Naive thymus-derived CD8-positive, alpha-beta T cell (primary cell): ENCODE data around the gene CEP70. TPM values are rescaled to one million over a fixed set of nuclear protein-coding genes. Genes with fewer than 3 reads are reported as not detected.
A peak's percentile ranks its signal among the peaks of the same experiment; 100 is the strongest.

Experiments used
- ATAC-seq, 2 donors: fragments of 150-1000 bp; cut with Tn5 transposase in 1 of 2; sonication (Bioruptor Pico), chemical (Tn5 transposase) in 1 of 2; 1 replicate in 1 of 2; 2 replicates in 1 of 2; pipeline ENCODE4 v1.10.0; 2021; ENCODE audit warnings: mild to moderate bottlenecking in 2 of 2, moderate library complexity in 2 of 2
- POLR2A ChIA-PET: fragments of 350-600 bp; sonication (Branson Sonifier 250); formaldehyde crosslinking; loops from one replicate; lab custom pipeline; 2021; ENCODE audit warnings: antibody characterized with exemption; lab: Charles Lee
- DNase-seq, 10 donors: peaks; one replicate each; pipeline versions ENCODE4 v3.0.0 to v3.0.0-alpha.2; 2020 to 2022
- H3K27ac Mint-ChIP-seq, 10 donors: one replicate each; pipeline ENCODE4 v1.8.0; 2020 to 2022; ENCODE audit warnings: mild to moderate bottlenecking in 10 of 10, mixed read lengths in 10 of 10, moderate library complexity in 4 of 10, inconsistent platforms in 1 of 10
- H3K27me3 Mint-ChIP-seq, 5 donors: one replicate each; pipeline ENCODE4 v1.8.0; 2021 to 2022; ENCODE audit warnings: mixed read lengths in 5 of 5
- H3K36me3 Mint-ChIP-seq, 3 donors: one replicate each; pipeline ENCODE4 v1.8.0; 2020 to 2022; ENCODE audit warnings: mixed read lengths in 3 of 3, mild to moderate bottlenecking in 2 of 3, inconsistent platforms in 1 of 3
- H3K4me1 Mint-ChIP-seq, 4 donors: one replicate each; pipeline ENCODE4 v1.8.0; 2021 to 2022; ENCODE audit warnings: mixed read lengths in 4 of 4
- H3K4me3 Mint-ChIP-seq, 10 donors: one replicate each; pipeline ENCODE4 v1.8.0; 2020 to 2022; ENCODE audit warnings: mild to moderate bottlenecking in 10 of 10, mixed read lengths in 10 of 10, moderate library complexity in 6 of 10, inconsistent platforms in 1 of 10
- H3K9me3 Mint-ChIP-seq, 9 donors: one replicate each; pipeline ENCODE4 v1.8.0; 2020 to 2022; ENCODE audit warnings: mixed read lengths in 9 of 9, mild to moderate bottlenecking in 3 of 9, inconsistent platforms in 1 of 9, moderate library complexity in 1 of 9
- polyA plus RNA-seq, 3 donors: library from polyadenylated mRNA; unstranded; fragments of 300-500 nt; fragmentation: Illumina TruSeq; gene quantifications; one replicate each; pipeline ENCODE4 v1.2.3, GENCODE V29; 2021
- total RNA-seq, 8 experiments: library from RNA in 2 of 8; stranded (reverse) in 2 of 8; gene quantifications; one replicate each; pipeline ENCODE4 v1.2.3 and lab custom pipeline; 2021 to 2026

CEP70 gene
- total and polyA plus RNA-seq, 5 experiments from 2014 or later, result 12.3 to 37.1 (median 16.8) TPM

GRCh38 chr3:138474163-138474562, 119.9 kb downstream of the CEP70 start:
- POLR2A ChIA-PET, result no interaction called here
- ATAC-seq (no peak), DNase-seq (no peak)
- H3K27ac Mint-ChIP-seq, result no peak overlapping the region
- peaks cover 0 to 3% (median 0%) of the 10 kb centered on the region in 3 donors for H3K36me3 Mint-ChIP-seq
- H3K9me3 Mint-ChIP-seq, result peaks cover 0 to 3% (median 0%) of the 10 kb centered on the region in 9 donors
- H3K27me3 Mint-ChIP-seq, result peaks cover 0 to 3% (median 2%) of the 10 kb centered on the region in 5 donors
- H3K4me1 Mint-ChIP-seq, result no peaks in the 10 kb centered on the region
- H3K4me3 Mint-ChIP-seq, result no peak overlapping the region

DNA sequence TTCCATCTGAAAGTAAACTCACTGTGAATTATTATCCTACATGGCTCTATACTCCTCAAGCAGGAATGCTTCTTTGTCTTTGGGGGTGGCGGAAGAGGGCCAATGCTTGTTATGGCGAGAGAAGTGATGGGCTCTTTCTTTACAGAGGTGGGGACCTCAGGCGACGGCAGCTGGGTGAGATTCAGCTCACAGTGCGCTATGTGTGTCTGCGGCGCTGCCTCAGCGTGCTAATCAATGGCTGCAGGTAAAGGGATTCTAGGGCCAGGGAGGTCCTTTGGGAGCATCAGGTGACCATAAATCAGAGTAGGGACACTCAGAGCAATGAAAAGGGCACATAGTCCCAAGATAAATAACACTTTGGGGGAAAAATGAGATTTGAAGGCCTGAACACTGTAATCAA, 120.7 kb downstream of the CEP70 start:
- H3K4me1 Mint-ChIP-seq, result no peaks in the 10 kb centered on the region
- DNase-seq, result no peak
- H3K9me3 Mint-ChIP-seq, result peaks cover 0 to 3% (median 0%) of the 10 kb centered on the region in 9 donors
- H3K27ac Mint-ChIP-seq, result no peak overlapping the region
- H3K4me3 Mint-ChIP-seq, result no peak overlapping the region
- no peak for ATAC-seq
- H3K36me3 Mint-ChIP-seq, result no peaks in the 10 kb centered on the region
- POLR2A ChIA-PET, result no interaction called here
- peaks cover 0 to 3% (median 0%) of the 10 kb centered on the region in 5 donors for H3K27me3 Mint-ChIP-seq

- Mint-ChIP-seq H3K36me3 (no peaks in the 10 kb centered on the region), H3K27me3 (peaks cover 0 to 7% (median 0%) of the 10 kb centered on the region in 5 donors), H3K4me3 (no peak overlapping the region), H3K27ac (no peak overlapping the region), H3K9me3 (peaks cover 0 to 3% (median 0%) of the 10 kb centered on the region in 9 donors), H3K4me1 (no peaks in the 10 kb centered on the region)
- no peak for DNase-seq
- ATAC-seq, result no peak
- POLR2A ChIA-PET, result no interaction called here
Measured at GRCh38 chr3:138472141-138472825, 121.8 kb downstream of the CEP70 start.

GRCh38 chr3:138471481-138471880, 122.6 kb downstream of the CEP70 start:
- Mint-ChIP-seq H3K4me3 (no peak overlapping the region), H3K27ac (no peak overlapping the region), H3K4me1 (no peaks in the 10 kb centered on the region), H3K36me3 (no peaks in the 10 kb centered on the region), H3K27me3 (peaks cover 0 to 7% (median 0%) of the 10 kb centered on the region in 5 donors), H3K9me3 (peaks cover 0 to 3% (median 0%) of the 10 kb centered on the region in 9 donors)
- DNase-seq (no peak), ATAC-seq (no peak)
- POLR2A ChIA-PET, result no interaction called here

DNA sequence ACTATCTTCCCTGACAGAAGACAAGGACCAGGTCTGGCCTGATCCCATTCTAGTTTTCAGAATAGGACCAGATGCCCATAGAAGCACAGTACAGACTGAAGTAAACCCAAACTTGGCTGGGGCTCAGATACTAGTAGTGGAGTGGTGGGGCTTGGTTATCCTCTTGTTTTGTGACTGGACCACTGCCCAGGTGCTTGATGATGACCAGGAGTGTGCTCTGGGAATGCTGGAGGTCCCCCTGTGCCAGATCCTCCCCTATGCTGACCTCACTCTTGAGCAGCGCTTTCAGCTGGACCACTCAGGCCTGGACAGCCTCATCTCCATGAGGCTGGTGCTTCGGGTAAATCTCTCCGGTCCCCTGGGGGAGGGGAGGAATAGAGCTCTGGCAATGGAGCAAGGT, 123.4 kb downstream of the CEP70 start:
- DNase-seq (no peak), ATAC-seq (no peak)
- no peak overlapping the region for H3K4me3 Mint-ChIP-seq
- no peak overlapping the region for H3K27ac Mint-ChIP-seq
- H3K36me3 Mint-ChIP-seq, result no peaks in the 10 kb centered on the region
- H3K4me1 Mint-ChIP-seq, result no peaks in the 10 kb centered on the region
- peaks cover 0 to 7% (median 2%) of the 10 kb centered on the region in 5 donors for H3K27me3 Mint-ChIP-seq
- POLR2A ChIA-PET, result no interaction called here
- H3K9me3 Mint-ChIP-seq, result peaks cover 0 to 3% (median 0%) of the 10 kb centered on the region in 9 donors

GRCh38 chr3:138469874-138470273, 124.2 kb downstream of the CEP70 start:
- POLR2A ChIA-PET, result no interaction called here

DNA sequence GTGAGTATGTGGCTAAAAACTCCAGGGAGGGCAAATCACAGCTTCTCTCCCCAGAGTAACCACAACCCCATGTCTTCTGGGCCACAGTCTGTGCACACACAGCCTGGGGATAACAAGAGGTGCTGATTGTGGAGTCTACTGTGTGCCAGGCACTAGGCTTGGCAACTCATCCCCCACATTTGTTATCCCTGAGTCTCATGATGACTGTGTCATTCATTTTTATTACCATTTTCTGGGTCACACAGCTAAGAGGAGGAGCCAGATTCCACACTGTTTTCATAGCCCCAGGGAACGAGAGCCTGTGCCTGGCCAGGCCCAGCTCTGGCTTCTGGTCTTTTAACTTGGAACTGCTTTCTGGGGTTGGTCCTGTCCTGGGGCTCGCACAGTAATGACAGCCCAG, 125.2 kb downstream of the CEP70 start:
- no peak for ATAC-seq
- no peak overlapping the region for H3K4me3 Mint-ChIP-seq
- no peaks in the 10 kb centered on the region for H3K4me1 Mint-ChIP-seq
- peaks cover 0 to 13% (median 5%) of the 10 kb centered on the region in 5 donors for H3K27me3 Mint-ChIP-seq
- H3K9me3 Mint-ChIP-seq, result peaks cover 0 to 3% (median 0%) of the 10 kb centered on the region in 9 donors
- no peak overlapping the region for H3K27ac Mint-ChIP-seq
- no peak for DNase-seq
- POLR2A ChIA-PET, result no interaction called here
- H3K36me3 Mint-ChIP-seq, result no peaks in the 10 kb centered on the region

More at GRCh38 chr3:138469874-138470273, 124.2 kb downstream of the CEP70 start:
- Mint-ChIP-seq H3K27ac (no peak overlapping the region), H3K4me1 (no peaks in the 10 kb centered on the region), H3K36me3 (no peaks in the 10 kb centered on the region), H3K4me3 (no peak overlapping the region), H3K9me3 (peaks cover 0 to 3% (median 0%) of the 10 kb centered on the region in 9 donors), H3K27me3 (peaks cover 0 to 11% (median 2%) of the 10 kb centered on the region in 5 donors)
- DNase-seq (no peak), ATAC-seq (no peak)

DNA sequence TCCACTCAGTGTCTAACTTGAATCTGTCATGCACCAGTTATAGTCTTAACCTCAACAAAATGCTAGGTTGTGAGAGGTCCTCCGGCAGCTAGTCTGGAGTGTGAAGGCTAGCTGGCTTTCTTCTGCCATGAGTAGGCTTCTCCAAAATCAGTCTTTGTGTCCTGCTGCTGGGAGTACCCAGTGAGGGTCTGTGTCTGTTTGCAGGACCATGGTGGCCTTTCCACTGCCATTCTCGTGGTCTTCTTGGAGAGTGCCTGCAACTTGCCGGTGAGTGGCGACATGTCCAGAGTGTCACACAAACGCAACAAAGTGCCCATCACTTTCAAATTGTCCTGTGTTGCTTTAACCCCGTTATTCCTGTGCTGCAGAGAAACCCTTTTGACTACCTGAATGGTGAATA, 125.6 kb downstream of the CEP70 start:
- DNase-seq (no peak), ATAC-seq (no peak)
- POLR2A ChIA-PET, result no interaction called here
- Mint-ChIP-seq H3K4me3 (no peak overlapping the region), H3K36me3 (no peaks in the 10 kb centered on the region), H3K4me1 (no peaks in the 10 kb centered on the region), H3K9me3 (peaks cover 0 to 3% (median 0%) of the 10 kb centered on the region in 9 donors), H3K27ac (no peak overlapping the region), H3K27me3 (peaks cover 0 to 13% (median 5%) of the 10 kb centered on the region in 5 donors)

GRCh38 chr3:138467931-138468330, 126.1 kb downstream of the CEP70 start:
- H3K4me1 Mint-ChIP-seq, result no peaks in the 10 kb centered on the region
- peaks cover 0 to 13% (median 7%) of the 10 kb centered on the region in 5 donors for H3K27me3 Mint-ChIP-seq
- POLR2A ChIA-PET, result no interaction called here
- H3K4me3 Mint-ChIP-seq, result no peak overlapping the region
- no peak overlapping the region for H3K27ac Mint-ChIP-seq
- ATAC-seq (no peak), DNase-seq (no peak)
- peaks cover 0 to 1% (median 0%) of the 10 kb centered on the region in 9 donors for H3K9me3 Mint-ChIP-seq
- no peaks in the 10 kb centered on the region for H3K36me3 Mint-ChIP-seq

DNA sequence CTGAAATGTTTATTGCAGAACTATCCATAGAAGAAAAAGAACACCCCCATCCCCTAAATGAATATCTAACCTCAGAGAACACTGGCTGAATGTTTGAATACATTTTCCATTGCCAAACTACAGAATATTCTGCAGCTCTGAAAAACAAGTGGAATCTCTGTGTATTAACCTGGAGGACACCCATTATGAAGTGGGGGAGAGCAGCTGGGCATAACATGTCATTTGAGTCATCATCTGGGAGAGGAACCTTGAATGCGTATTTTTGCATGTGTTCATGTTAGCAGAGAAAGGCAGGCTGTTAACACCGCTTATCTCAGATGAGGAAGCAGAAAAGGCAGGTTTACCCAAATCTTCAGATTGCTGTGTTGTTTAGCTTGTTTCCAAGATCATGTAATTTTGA, 128.1 kb downstream of the CEP70 start:
- ATAC-seq, result no peak
- Mint-ChIP-seq H3K36me3 (no peaks in the 10 kb centered on the region), H3K27ac (no peak overlapping the region), H3K9me3 (no peaks in the 10 kb centered on the region), H3K27me3 (peaks cover 3 to 13% (median 7%) of the 10 kb centered on the region in 5 donors), H3K4me1 (no peaks in the 10 kb centered on the region), H3K4me3 (no peak overlapping the region)
- DNase-seq, result no peak
- POLR2A ChIA-PET, result no interaction called here

DNA sequence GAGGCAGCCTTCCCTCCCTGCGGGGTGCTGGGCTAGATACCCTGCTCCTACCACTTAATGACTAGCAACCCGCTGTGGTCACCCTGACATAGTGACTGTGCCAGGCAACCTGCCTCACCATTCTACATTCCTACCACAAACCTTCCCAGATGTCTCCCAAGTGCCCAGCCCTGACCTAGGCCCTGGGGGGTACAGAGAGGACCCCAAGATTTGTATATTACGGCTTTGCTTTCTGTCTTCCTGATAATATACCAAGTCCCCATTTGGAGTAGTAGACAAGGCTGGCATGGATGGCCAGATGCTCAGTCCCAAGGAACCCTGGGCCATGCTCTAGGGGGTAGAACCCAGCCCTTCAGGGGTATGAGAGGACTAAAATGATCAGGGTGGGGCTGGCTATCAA, 128.6 kb downstream of the CEP70 start:
- H3K36me3 Mint-ChIP-seq, result no peaks in the 10 kb centered on the region
- no peak for DNase-seq
- no peak for ATAC-seq
- peaks cover 3 to 13% (median 7%) of the 10 kb centered on the region in 5 donors for H3K27me3 Mint-ChIP-seq
- no peak overlapping the region for H3K4me3 Mint-ChIP-seq
- peak overlapping the region in 1 of 10 donors; percentile 32 for H3K27ac Mint-ChIP-seq
- no peaks in the 10 kb centered on the region for H3K9me3 Mint-ChIP-seq
- no peaks in the 10 kb centered on the region for H3K4me1 Mint-ChIP-seq
- POLR2A ChIA-PET, result no interaction called here

DNA sequence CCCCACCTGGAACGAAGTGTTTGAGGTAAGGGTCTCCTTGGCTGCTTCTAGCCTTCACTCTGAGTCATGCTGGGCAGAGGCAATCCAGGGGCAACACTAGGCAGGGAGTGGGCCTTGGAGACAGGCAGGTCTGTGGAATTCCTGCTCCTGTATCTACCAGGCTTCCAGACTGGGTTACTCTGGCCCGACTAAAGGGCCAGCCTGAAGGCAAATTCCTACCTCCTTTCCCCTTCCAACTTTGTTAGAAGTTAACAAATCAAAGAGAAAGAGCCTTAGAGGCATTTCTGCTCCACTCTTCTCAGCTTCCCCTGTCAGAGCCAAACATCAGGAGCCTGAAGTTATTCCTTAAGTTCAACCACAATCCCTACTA, 129.6 kb downstream of the CEP70 start:
- no peak overlapping the region for H3K27ac Mint-ChIP-seq
- H3K27me3 Mint-ChIP-seq, result peaks cover 3 to 13% (median 7%) of the 10 kb centered on the region in 5 donors
- H3K9me3 Mint-ChIP-seq, result no peaks in the 10 kb centered on the region
- ATAC-seq (no peak), DNase-seq (no peak)
- no peaks in the 10 kb centered on the region for H3K36me3 Mint-ChIP-seq
- no peaks in the 10 kb centered on the region for H3K4me1 Mint-ChIP-seq
- POLR2A ChIA-PET, result no interaction called here
- H3K4me3 Mint-ChIP-seq, result no peak overlapping the region

- Mint-ChIP-seq H3K4me1 (no peaks in the 10 kb centered on the region), H3K27ac (no peak overlapping the region), H3K36me3 (no peaks in the 10 kb centered on the region), H3K4me3 (no peak overlapping the region), H3K27me3 (peaks cover 3 to 13% (median 7%) of the 10 kb centered on the region in 5 donors), H3K9me3 (no peaks in the 10 kb centered on the region)
- ATAC-seq (no peak), DNase-seq (peak in 1 of 10 donors; percentile 13)
- POLR2A ChIA-PET, result no interaction called here
Measured at GRCh38 chr3:138463724-138464490, 130.2 kb downstream of the CEP70 start.
